Tibial nerve (tissue), 4 donors: ENCODE measurements around the gene LFNG. TPM values are rescaled to one million over a fixed set of nuclear protein-coding genes. Genes with fewer than 3 reads are reported as not detected.

Source experiments
- DNase-seq, 2 donors: peaks; one replicate each; pipeline ENCODE4 v3.0.0-alpha.2; 2019; ENCODE audit warnings: low spot score in 2 of 2
- H3K27ac ChIP-seq, 4 donors: fragments of 200-600 bp; sonication (generic) in 3 of 4; one replicate each; pipeline ENCODE4 v1.5.1; 2017 to 2019; ENCODE audit warnings: mild to moderate bottlenecking in 1 of 4
- H3K27me3 ChIP-seq, 2 donors: fragments of 200-600 bp; sonication (generic) in 1 of 2; one replicate each; pipeline versions ENCODE4 v1.5.1 to v1.6.0; 2017 to 2019
- H3K36me3 ChIP-seq, 3 donors: fragments of 200-600 bp; sonication (generic); one replicate each; pipeline ENCODE4 v1.5.1; 2018 to 2019
- H3K4me1 ChIP-seq, 4 donors: fragments of 200-600 bp; sonication (generic) in 3 of 4; one replicate each; pipeline ENCODE4 v1.5.1; 2017 to 2019
- H3K4me3 ChIP-seq, 4 donors: fragments of 200-600 bp; sonication (generic) in 3 of 4; one replicate each; pipeline ENCODE4 v1.5.1; 2017 to 2019; ENCODE audit warnings: mild to moderate bottlenecking in 1 of 4, moderate library complexity in 1 of 4
- H3K9me3 ChIP-seq, 4 donors: fragments of 200-600 bp; sonication (generic) in 3 of 4; one replicate each; pipeline ENCODE4 v1.5.1; 2017 to 2019
- EP300 ChIP-seq, 2 donors: sonication (generic); formaldehyde crosslinking; IDR thresholded peaks; one replicate each; pipeline ENCODE4 v1.6.1; 2017; ENCODE audit warnings: antibody characterized with exemption in 2 of 2, mild to moderate bottlenecking in 1 of 2
- POLR2A ChIP-seq, 2 donors: fragments of 450-650 bp; IDR thresholded peaks; one replicate each; pipeline ENCODE4 v1.6.1; 2017; ENCODE audit warnings: antibody characterized with exemption in 2 of 2, mild to moderate bottlenecking in 2 of 2, moderate library complexity in 2 of 2
- WGBS, 2 donors: methylation state at CpG; one replicate each; pipeline ENCODE4 v1.1.5; 2018; 5-methylcytosine and 5-hydroxymethylcytosine counted together
- total RNA-seq, 4 donors: library from RNA; depleted of rRNA; stranded (reverse); fragments of >200 nt; gene quantifications; one replicate each; pipeline ENCODE4 v1.1.0, GENCODE V29; 2016
- TF ChIP-seq, protein P1 (sequence below), 5 experiments: fragments of 200-600 bp in 3 of 5; fragments of 450-650 bp in 2 of 5; sonication (generic) in 3 of 5; IDR thresholded peaks; one replicate each; pipeline ENCODE4 v1.5.1; 2016 to 2019; ENCODE audit warnings: antibody characterized with exemption in 5 of 5, mild to moderate bottlenecking in 3 of 5, moderate library complexity in 2 of 5

LFNG gene
- total RNA-seq, 4 donors from 2014 or later = 8.8 to 21.6 (median 11.3) TPM

DNA sequence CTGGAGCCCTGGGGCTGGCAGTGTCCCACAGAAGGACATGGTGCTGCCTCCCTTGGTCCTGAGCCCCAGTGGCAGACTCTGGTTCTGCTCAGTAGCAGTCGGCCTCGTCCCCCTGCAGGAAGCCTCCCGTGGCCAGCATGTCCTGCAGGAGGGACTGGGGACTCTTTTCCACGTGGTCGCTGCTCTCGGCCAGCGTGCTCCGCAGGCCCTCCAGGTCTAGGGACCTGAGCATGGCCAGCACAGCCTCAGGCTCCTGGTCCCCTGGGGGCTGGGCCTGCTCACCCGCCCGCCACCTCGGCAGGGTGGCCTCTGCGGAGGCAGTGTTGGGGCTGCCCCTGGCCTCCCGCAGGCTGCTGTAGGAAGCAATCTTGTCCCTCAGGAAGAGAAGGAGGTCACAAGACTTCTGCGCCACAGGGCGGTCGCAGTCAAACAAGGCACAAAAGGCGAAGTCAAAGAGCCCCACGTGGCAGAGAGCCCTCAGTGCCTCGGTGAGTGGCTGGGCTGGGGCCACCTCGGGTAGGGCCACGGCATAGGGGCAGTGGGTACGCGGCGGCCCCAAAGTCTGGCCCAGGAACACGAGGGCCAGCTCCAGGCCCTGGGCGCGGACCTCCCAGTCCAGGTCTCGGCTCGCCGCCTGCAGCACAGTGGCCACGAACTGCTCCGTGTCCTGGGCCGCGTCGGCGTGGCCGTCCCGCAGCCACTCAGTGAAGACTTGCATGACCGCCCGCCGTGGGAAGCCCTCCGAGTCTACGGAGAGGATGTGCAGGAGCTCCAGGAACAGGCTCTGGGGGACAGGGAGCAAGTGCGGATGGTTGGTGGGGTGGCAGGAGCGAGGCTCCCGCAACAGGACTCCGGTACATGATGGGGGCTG is 18.6 kb downstream of the LFNG start:
- Histone ChIP-seq H3K9me3 (no peaks in the 10 kb centered on the region), H3K27me3 (no peaks in the 10 kb centered on the region), H3K4me3 (no peak overlapping the region), H3K27ac (no peak overlapping the region), H3K4me1 (no peaks in the 10 kb centered on the region), H3K36me3 (peaks cover 2 to 62% (median 13%) of the 10 kb centered on the region in 3 donors)
- no peak for DNase-seq
- TF ChIP-seq POLR2A (IDR thresholded peaks at IDR 0.05) (no peak), EP300 (IDR thresholded peaks at IDR 0.05) (no peak)
- 83 to 87% methylated on average over 21 to 42 of the region's 47 CpGs for WGBS, 2 donors

DNA sequence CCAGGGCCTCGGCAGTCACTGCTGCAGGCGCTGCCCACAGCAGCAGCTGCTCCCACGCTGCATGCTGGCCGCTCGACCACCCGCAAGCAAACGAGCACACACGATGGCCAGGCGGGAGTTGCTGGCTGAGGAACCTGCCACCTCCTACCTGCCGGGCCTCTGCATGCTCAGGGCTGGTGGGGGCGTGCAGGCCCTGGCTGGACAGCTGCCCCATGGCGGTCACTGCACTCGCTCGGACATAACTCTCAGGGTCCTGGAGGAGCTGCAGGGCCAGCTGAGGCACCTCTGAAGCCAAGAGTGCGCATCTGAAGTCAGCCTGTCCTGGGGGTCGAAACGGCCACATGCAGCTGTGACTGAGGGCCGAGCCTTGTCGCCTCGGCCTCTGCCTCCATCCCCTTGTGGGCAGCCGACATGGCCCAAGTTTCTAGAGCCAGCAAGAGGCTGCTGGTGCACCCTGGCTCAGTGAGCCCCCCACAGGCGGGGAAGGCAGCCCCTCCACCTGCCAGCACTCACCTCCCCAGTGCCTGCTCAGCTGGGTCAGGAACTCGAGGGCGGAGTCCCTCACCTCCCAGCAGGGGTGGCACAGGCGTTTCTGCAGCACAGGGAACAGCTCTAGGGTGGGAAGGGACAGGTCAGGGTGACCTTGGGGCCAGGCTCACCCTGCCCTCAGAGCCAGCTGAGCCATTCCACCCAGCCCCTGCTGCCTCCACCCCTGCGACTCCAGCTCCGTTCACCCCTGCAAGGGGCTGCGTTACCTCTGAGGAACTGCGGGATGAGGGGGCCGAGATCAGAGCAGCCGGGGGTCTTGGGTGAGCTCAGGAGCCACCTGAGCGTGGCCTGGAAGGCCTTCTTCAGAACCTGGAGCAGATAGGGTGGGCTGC is 19.7 kb downstream of the LFNG start:
- Histone ChIP-seq H3K36me3 (peaks cover 2 to 73% (median 19%) of the 10 kb centered on the region in 3 donors), H3K4me3 (no peak overlapping the region), H3K27me3 (no peaks in the 10 kb centered on the region), H3K9me3 (no peaks in the 10 kb centered on the region), H3K27ac (no peak overlapping the region), H3K4me1 (no peaks in the 10 kb centered on the region)
- 89% methylated on average over 9 to 29 of the region's 32 CpGs for WGBS, 2 donors
- no peak for DNase-seq
- TF ChIP-seq EP300 (IDR thresholded peaks at IDR 0.05) = no peak
- TF ChIP-seq POLR2A (IDR thresholded peaks at IDR 0.05) = no peak
- TF ChIP-seq, protein P1, sequence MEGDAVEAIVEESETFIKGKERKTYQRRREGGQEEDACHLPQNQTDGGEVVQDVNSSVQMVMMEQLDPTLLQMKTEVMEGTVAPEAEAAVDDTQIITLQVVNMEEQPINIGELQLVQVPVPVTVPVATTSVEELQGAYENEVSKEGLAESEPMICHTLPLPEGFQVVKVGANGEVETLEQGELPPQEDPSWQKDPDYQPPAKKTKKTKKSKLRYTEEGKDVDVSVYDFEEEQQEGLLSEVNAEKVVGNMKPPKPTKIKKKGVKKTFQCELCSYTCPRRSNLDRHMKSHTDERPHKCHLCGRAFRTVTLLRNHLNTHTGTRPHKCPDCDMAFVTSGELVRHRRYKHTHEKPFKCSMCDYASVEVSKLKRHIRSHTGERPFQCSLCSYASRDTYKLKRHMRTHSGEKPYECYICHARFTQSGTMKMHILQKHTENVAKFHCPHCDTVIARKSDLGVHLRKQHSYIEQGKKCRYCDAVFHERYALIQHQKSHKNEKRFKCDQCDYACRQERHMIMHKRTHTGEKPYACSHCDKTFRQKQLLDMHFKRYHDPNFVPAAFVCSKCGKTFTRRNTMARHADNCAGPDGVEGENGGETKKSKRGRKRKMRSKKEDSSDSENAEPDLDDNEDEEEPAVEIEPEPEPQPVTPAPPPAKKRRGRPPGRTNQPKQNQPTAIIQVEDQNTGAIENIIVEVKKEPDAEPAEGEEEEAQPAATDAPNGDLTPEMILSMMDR (IDR thresholded peaks at IDR 0.05) = no peak

DNA sequence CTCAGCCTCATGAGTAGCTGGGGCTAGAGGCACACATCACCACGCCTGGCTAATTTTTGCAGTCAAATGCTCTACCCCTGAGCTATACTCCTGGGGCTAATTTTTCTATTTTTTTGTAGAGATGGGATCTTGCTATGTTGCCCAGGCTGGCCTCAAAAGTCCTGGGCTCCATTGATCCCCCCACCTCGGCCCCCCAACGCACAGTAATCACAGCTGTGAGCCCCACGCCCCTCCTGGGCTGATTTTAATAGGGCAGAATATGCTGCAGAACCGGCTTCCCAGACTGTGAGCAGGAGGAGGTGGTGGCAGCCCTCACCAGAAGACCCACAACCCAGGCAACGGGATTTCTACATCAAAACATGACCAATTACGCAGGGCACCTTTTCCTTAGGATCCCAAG is 20.6 kb downstream of the LFNG start:
- Histone ChIP-seq H3K4me3 (no peak overlapping the region), H3K4me1 (no peaks in the 10 kb centered on the region), H3K9me3 (no peaks in the 10 kb centered on the region), H3K27ac (no peak overlapping the region), H3K27me3 (no peaks in the 10 kb centered on the region), H3K36me3 (peaks cover 6 to 82% (median 19%) of the 10 kb centered on the region in 3 donors)
- TF ChIP-seq, protein P1 (IDR thresholded peaks at IDR 0.05) = no peak
- TF ChIP-seq EP300 (IDR thresholded peaks at IDR 0.05) (no peak), POLR2A (IDR thresholded peaks at IDR 0.05) (no peak)
- DNase-seq = no peak
- 90 to 94% methylated on average over 7 of the region's 7 CpGs for WGBS, 2 donors

DNA sequence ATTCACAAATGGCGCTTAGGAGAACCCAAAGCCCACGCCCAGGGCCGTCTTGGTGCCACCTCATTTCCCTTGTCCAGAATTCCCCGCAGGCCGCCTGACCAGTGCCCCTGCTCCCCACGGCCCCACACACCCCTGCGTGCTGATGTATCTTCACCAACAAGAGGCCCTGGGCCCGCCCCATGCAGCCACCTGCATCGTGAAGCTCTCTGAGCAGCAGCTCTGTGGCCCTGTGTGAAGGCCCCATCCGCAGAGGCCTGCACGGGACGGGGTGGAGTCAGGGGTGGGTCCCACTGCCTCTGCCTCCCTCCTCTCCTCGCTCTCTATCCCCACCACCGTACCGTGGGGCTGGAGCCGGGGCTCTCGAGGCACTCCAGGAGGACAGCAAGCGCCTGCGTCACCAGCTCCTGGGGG is 21.1 kb downstream of the LFNG start:
- 93 to 96% methylated on average over 17 to 18 of the region's 19 CpGs for WGBS, 2 donors
- no peak for DNase-seq
- H3K27ac ChIP-seq = no peak overlapping the region
- H3K27me3 ChIP-seq = no peaks in the 10 kb centered on the region
- H3K4me1 ChIP-seq = no peaks in the 10 kb centered on the region
- no peak for TF ChIP-seq EP300 (IDR thresholded peaks at IDR 0.05)
- TF ChIP-seq POLR2A (IDR thresholded peaks at IDR 0.05) = no peak
- TF ChIP-seq, protein P1 (IDR thresholded peaks at IDR 0.05) = no peak
- no peak overlapping the region for H3K4me3 ChIP-seq
- H3K9me3 ChIP-seq = no peaks in the 10 kb centered on the region
- peaks cover 6 to 87% (median 21%) of the 10 kb centered on the region in 3 donors for H3K36me3 ChIP-seq

DNA sequence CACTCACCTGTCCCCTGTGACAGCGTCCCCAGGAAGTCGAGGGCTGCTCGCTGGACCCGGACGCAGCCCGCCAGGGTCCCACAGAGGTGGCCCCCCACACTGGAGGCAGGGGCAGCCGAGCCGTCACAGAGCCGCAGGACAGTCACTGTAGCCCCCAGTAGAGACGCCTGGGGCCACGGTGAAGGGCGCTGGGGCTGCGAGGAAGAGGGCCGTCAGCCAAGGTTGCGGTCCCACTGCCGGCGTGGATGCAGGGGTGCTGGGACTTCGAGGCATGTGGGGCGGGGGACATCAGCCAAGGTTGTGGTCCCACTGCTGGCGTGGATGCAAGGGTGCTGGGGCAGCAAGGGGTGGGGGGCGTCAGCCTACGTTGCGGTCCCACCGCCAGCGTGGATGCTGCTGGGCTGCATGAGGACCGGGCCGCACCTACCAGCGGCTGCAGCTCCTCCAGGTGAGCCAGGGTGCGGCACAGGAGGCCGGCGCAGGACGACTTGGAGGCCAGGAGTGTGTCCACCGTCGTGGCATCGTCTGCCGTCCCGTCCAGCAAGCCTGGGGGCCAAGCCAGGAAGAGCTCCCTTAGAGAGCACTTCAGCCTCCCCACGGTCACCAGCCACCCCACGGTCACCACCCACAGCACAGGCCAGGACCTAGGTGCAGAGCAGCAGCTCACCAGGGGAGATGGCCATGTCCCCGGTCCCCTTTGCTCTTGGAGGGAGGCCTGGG is 21.9 kb downstream of the LFNG start:
- Histone ChIP-seq H3K9me3 (no peaks in the 10 kb centered on the region), H3K27me3 (no peaks in the 10 kb centered on the region), H3K27ac (no peak overlapping the region), H3K4me3 (no peak overlapping the region), H3K36me3 (peaks cover 6 to 95% (median 23%) of the 10 kb centered on the region in 3 donors), H3K4me1 (no peaks in the 10 kb centered on the region)
- WGBS, 2 donors = 93 to 95% methylated on average over 25 to 28 of the region's 40 CpGs
- no peak for DNase-seq
- no peak for TF ChIP-seq POLR2A (IDR thresholded peaks at IDR 0.05)
- no peak for TF ChIP-seq EP300 (IDR thresholded peaks at IDR 0.05)
- TF ChIP-seq, protein P1 (IDR thresholded peaks at IDR 0.05) = no peak
